DMS53 treated with DMSO at 0.1 percent for 48 hours (cell line): ENCODE results near the gene FLAD1.

ENCODE experiments used
- DNase-seq: peaks from one replicate; lab custom pipeline; 2025; ENCODE audit not compliant: unreplicated experiment; lab: John Stamatoyannopoulos, UW

Gene FLAD1

GRCh38 chr1:155014709-155015508 lies 31.8 kb downstream of the FLAD1 start:
- no peak for DNase-seq

DNA sequence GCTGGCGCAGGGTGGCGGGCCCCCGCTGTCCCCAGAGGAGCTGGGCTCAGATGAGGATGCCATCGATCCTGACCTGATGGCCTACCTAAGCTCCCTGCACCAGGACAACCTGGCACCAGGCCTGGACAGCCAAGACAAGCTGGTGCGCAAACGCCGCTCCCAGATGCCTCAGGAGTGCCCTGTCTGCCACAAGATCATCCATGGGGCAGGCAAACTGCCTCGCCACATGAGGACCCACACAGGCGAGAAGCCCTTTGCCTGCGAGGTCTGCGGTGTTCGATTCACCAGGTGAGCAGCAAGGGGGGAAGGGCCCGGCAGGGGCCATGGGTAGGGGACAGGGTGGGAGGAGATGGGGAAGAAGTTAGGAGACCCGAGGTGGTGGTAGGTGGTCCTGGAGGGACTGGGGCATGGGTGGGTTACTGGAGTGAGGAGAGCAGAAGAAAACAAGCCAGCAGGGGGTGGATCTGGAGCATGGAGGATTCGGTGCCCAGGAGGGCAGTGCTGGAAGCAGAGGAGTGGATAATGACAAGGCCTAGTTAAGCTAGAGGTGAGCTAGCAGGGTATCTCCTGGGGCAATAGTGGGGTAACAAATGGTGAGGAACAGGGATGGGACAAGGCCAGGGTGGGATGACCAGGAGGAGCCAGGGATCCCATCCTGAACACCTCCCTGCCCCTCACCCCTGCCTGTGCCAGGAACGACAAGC lies 32.5 kb downstream of the FLAD1 start:
- DNase-seq: no peak

DNA sequence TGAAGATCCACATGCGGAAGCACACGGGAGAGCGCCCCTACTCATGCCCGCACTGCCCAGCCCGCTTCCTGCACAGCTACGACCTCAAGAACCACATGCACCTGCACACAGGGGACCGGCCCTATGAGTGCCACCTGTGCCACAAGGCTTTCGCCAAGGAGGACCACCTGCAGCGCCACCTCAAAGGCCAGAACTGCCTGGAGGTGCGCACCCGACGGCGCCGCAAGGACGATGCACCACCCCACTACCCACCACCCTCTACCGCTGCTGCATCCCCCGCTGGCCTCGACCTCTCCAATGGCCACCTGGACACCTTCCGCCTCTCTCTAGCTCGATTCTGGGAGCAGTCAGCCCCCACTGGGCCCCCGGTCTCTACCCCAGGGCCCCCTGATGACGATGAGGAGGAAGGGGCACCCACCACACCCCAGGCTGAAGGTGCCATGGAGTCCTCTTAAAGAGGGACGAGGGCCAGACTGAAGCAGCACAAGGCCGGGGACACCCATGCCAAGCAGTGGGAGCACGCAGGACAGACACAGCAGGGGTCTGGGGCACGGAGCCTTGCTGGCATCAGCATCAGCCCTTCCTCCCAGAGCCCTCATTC lies 33.2 kb downstream of the FLAD1 start:
- no peak for DNase-seq

GRCh38 chr1:155017041-155017945 lies 34.1 kb downstream of the FLAD1 start:
- peak; percentile 20 for DNase-seq

- DNase-seq: no peak
Measured at GRCh38 chr1:155017946-155018316, 34.8 kb downstream of the FLAD1 start.

DNA sequence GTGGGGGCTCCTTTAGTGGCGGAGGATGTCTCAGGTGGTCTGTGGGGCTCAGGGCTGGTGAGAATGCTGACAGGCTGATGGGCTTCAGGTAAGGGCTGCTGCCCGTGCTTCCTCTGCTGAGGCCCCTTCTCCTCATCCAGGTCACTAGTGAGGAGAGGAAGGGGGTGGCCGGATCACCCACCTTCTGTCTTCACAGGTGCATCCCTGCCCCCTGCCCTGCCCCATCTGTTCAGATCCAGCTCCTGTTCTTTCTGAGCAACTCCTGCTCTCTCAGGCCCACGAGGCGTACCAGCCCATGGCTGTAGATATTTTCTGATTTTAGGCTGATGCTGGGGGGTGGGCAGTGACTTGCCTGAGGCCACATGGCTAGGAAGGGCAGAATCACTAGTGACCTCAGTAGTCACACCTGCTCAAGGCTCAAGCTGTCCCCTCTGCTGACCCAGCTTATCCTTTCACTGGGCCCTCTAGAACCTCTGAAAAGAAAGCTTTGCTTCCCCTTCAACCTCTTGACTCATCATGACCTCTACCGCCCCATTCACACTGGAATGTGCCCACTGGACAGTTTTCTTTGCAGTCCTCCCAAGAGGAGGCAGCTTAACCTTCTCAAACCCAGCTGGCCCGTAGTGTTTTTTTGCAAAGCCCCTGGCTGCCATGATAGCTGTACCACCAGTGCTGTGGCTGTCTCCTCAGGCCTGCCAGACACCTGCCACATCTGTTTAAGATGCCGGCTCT lies 35.6 kb downstream of the FLAD1 start:
- no peak for DNase-seq

DNA sequence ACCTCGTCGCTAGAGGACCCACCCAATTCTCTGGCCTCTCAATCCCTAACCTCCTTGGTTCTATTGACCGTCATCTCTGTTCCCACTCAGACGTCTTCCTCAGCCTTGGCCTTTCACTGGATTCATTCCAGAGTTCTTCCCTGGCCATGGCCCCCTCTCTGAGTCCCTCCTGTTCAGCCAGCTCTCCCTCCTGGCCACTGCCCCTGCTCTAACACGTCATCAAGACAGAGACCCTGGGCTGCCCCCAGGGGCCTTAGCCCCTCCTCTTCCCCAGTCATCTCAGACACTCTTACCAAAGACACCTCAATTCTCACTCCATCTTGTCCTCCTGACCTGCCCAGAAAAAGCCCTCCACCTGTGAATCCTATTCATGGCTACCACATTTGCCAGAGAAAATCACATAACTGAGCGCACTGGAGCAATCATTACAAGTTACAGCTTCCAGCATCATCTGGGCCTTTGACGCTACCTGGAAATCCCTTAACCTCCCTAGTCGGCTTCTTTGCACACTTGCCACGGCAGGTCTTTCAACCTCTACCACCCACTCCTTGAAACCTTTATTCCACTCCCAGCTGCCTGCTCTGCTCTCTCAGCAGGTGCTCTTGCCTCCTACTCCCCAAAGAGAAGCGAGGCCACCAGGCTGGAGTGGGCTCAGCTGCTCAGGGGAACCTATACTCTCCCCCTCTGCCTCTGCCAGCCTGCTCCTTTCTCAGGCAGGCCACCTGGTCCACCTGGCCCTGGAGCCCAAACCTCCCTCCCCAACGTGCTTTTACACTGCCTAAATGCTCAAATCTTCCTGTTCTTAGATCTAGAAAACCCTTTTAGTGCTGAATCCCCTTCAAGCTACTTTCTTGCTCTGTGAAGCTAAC lies 36.5 kb downstream of the FLAD1 start:
- DNase-seq: no peak

- no peak for DNase-seq
Measured at GRCh38 chr1:155022136-155022926, 39.2 kb downstream of the FLAD1 start.

DNA sequence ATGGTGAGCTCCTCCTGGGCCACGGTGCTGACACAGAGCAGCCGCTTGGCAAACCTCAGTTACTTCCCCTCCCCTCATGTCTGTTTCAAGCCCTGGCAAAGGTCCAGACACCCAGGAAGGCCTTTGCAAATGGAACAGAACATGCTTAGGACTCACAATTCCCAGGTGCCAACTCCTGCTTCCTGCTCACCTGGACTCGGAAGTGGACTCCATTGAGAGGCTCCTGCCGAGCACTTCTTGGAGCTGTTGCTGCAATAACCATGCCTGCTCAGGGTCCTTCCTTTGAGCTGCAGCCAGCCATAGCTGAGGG lies 39.7 kb downstream of the FLAD1 start:
- DNase-seq: peak; percentile 35

DNA sequence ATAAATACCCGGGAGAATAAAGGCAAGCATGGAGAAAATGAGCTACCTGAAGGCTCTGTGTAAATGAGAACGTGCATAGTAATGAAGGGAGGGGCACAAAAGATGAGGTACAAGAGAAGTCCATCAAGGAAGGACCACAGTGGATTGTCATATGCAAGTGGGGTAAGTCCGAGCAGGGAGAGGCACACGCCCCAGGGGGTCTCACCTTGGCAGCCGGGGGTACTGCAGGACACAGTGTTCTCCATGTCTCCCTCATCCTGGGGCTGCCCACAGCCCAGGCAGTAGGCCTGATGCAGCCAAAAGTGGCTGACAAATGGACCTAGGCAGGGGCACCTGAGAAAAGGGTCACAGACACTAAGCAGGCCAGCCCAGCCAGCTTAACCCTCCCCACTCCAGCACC lies 40.5 kb downstream of the FLAD1 start:
- DNase-seq: no peak

DNA sequence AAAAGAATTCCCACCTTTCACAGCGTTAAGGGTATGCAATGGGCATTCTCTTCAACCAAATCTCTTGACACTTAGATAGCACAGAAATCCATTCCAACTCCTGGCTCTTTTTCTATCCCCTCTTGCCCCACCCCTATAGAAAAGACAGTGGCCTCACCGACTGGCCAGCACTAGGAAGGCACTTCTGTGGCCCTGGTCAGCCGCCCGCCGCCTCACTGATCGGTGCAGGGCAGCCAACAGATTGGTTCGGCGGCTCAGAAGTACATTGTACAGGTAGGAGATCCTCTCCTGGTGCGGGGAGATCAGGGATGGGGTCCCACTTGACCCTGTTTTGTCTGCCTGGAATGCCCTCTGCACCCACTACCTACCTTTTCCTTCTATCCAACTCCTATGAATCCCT lies 41.2 kb downstream of the FLAD1 start:
- no peak for DNase-seq

- no peak for DNase-seq
Measured at GRCh38 chr1:155026154-155026553, 43.0 kb downstream of the FLAD1 start.

DNA sequence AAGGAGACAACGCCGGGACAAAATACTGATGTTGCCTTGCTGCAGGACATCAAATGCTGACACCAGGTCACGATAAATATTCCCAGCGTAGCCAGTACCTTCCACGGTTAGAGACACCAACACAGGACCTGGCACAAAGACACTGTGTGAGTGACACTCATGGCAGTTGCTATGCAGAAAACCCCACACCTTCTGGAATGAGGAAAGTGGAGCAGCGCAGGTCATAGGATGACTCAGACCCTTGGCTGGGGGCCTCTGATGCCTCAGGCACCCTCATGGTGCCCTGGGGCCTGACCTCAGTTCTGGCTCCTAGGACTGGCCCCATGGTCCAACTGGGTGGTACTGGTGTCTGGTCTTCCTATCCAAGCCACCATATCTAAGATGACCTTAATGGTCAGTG lies 43.4 kb downstream of the FLAD1 start:
- DNase-seq: no peak

DNA sequence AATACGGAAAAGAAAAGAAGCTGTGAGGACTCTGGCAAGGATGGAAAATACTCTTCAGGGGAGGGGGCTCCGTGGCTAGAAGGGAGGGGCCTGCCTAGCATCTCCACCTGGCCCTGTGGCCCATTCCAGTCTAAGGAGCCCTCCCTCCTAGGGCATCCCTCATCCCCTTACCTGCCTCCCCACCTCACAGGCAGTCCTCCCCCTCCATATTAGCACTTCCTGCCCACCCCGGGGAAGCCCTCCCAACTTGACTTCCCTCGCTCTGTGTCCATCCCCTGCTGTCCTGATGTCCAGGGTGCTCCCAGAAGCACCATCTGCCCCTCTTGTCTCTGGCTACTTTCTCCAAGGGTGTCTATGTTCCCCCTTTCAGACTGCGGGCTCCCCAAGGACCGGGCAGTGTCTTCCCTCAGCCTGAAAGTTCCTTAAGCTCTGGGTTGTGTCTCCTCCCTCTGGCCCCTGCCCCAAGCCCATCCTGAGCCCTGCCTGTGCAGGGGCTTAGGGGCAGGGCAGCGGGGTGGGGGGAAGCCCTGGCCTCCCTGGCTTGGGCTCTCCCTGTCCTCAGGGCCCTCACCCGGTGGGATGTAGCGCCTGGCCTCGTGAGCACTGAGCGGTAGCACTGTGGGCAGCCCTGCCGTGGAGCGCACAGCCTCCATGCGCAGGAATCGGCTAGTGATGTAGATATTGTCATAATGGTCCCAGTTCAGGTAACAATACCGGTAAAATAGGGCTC lies 46.5 kb downstream of the FLAD1 start:
- no peak for DNase-seq

GRCh38 chr1:155030243-155030795 lies 47.2 kb downstream of the FLAD1 start:
- no peak for DNase-seq

GRCh38 chr1:155030899-155031298 lies 47.8 kb downstream of the FLAD1 start:
- no peak for DNase-seq

DNA sequence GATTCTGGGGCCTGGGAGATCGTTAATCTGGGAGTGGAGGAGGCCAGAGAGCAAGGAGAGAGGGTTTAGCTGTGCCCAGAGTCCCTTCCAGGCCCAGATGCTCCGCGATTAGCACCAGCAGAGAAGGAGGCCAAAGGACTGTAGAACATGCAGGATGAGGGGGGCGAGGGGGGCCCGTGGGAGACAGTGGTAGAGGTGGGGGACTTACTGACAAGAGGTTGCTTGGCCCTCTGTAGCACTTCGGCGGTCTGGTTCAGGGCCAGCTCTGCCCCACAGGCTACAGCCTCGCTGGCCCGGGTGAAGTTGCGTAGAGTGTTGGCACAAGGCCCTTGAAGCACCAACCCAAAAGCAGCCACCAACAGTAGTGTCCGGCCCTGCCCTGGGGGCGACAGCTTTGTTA lies 49.7 kb downstream of the FLAD1 start:
- DNase-seq: no peak

- DNase-seq: no peak
Measured at GRCh38 chr1:155033524-155033923, 50.4 kb downstream of the FLAD1 start, which contains the start of the genes DCST1 and DCST2. Gene DCST1 (plus strand): TSS chr1:155033824. CDS start chr1:155034037, 213 bp downstream. Gene DCST2 (minus strand): TSS chr1:155033781. CDS start chr1:155033701, 80 bp downstream.
